Neural progenitor cell (in vitro differentiated cells): ENCODE measurements around the gene TBX5. TPM values are rescaled to one million over a fixed set of nuclear protein-coding genes. Genes with fewer than 3 reads are reported as not detected.

Experiments used
- DNase-seq: peaks from one replicate; pipeline ENCODE4 v3.0.0-alpha.2; 2016; ENCODE audit warnings: low spot score
- H2AFZ ChIP-seq: fragments of 200-600 bp; sonication (generic); replicated peaks from 2 replicates; pipeline ENCODE4 v1.6.1; 2016; ENCODE audit warnings: antibody characterized with exemption
- H3F3A ChIP-seq: fragments of 200-600 bp; sonication (generic); 2 replicates; pipeline ENCODE4 v1.6.1; 2016; ENCODE audit warnings: antibody characterized with exemption, low read depth
- H3K27ac ChIP-seq: fragments of 200-600 bp; sonication (generic); 2 replicates; pipeline ENCODE4 v1.5.1; 2016; ENCODE audit warnings: mild to moderate bottlenecking
- H3K27me3 ChIP-seq: fragments of 200-600 bp; sonication (generic); 2 replicates; pipeline ENCODE4 v1.6.1; 2016; ENCODE audit warnings: mild to moderate bottlenecking, moderate library complexity
- H3K36me3 ChIP-seq: fragments of 200-600 bp; sonication (generic); 2 replicates; pipeline ENCODE4 v1.5.1; 2016
- H3K4me1 ChIP-seq: fragments of 200-600 bp; sonication (generic); 2 replicates; pipeline ENCODE4 v1.6.1; 2016; ENCODE audit warnings: mixed run types
- H3K4me2 ChIP-seq: fragments of 200-600 bp; sonication (generic); 2 replicates; pipeline ENCODE4 v1.6.1; 2016
- H3K4me3 ChIP-seq: fragments of 200-600 bp; sonication (generic); 2 replicates; pipeline ENCODE4 v1.5.1; 2016
- H3K79me2 ChIP-seq: fragments of 200-600 bp; sonication (generic); 2 replicates; pipeline ENCODE4 v1.6.1; 2016; ENCODE audit warnings: low read depth
- H3K9ac ChIP-seq: fragments of 200-600 bp; sonication (generic); 2 replicates; pipeline ENCODE4 v1.6.1; 2016
- H3K9me3 ChIP-seq: fragments of 200-600 bp; sonication (generic); 2 replicates; pipeline ENCODE4 v1.5.1; 2016; ENCODE audit warnings: low read depth
- H4K20me1 ChIP-seq: fragments of 200-600 bp; sonication (generic); 2 replicates; pipeline ENCODE4 v1.6.1; 2016; ENCODE audit warnings: low read depth
- H3K27ac Mint-ChIP-seq: 3 replicates; pipeline ENCODE4 v1.8.0; 2021; ENCODE audit warnings: mixed read lengths
- H3K27me3 Mint-ChIP-seq: 2 replicates; pipeline ENCODE4 v1.8.0; 2022; ENCODE audit warnings: low read depth, mild to moderate bottlenecking, inconsistent platforms, moderate library complexity, mixed read lengths; ENCODE audit not compliant: insufficient read depth
- H3K36me3 Mint-ChIP-seq: 3 replicates; pipeline ENCODE4 v1.8.0; 2021; ENCODE audit warnings: mixed read lengths
- H3K4me1 Mint-ChIP-seq: 3 replicates; pipeline ENCODE4 v1.8.0; 2021; ENCODE audit warnings: mixed read lengths
- H3K4me3 Mint-ChIP-seq: 3 replicates; pipeline ENCODE4 v1.8.0; 2021; ENCODE audit warnings: mild to moderate bottlenecking, moderate library complexity, mixed read lengths
- H3K9me3 Mint-ChIP-seq: 3 replicates; pipeline ENCODE4 v1.8.0; 2020; ENCODE audit warnings: mixed read lengths
- CTCF ChIP-seq: fragments of 200-600 bp; sonication (generic); IDR thresholded peaks from 2 replicates; pipeline ENCODE4 v1.5.1; 2017; ENCODE audit warnings: antibody characterized with exemption, mild to moderate bottlenecking
- EZH2 ChIP-seq: fragments of 200-600 bp; sonication (generic); IDR thresholded peaks from 2 replicates; pipeline ENCODE4 v1.6.1; 2017; ENCODE audit warnings: antibody characterized with exemption, mild to moderate bottlenecking, moderate library complexity
- EZH2phosphoT487 ChIP-seq: fragments of 200-600 bp; sonication (generic); IDR thresholded peaks from 2 replicates; pipeline ENCODE4 v1.6.1; 2017; ENCODE audit warnings: antibody characterized with exemption
- total RNA-seq: library from RNA; depleted of rRNA; stranded (reverse); fragments of >200 nt; gene quantifications from 2 replicates; pipeline ENCODE4 v1.2.3, GENCODE V29; 2015; ENCODE audit warnings: low replicate concordance

The TBX5 gene
- total RNA-seq, 1 donor from 2014 or later: not detected

GRCh38 chr12:114400361-114400811, 5.6 kb downstream of the TBX5 start:
- Mint-ChIP-seq H3K9me3 (no peaks in the 10 kb centered on the region), H3K4me1 (peaks cover 3% of the 10 kb centered on the region), H3K4me3 (no peak overlapping the region), H3K36me3 (no peaks in the 10 kb centered on the region), H3K27ac (no peak overlapping the region), H3K27me3 (peaks cover 94% of the 10 kb centered on the region)
- H3K4me2 ChIP-seq: no peak overlapping the region
- H4K20me1 ChIP-seq: peaks cover 97% of the 10 kb centered on the region
- no peak overlapping the region for H2AFZ ChIP-seq
- peaks cover 21% of the 10 kb centered on the region for H3F3A ChIP-seq
- no peak overlapping the region for H3K4me3 ChIP-seq
- H3K4me1 ChIP-seq: peaks cover 17% of the 10 kb centered on the region
- H3K36me3 ChIP-seq: no peaks in the 10 kb centered on the region
- H3K9me3 ChIP-seq: no peaks in the 10 kb centered on the region
- H3K79me2 ChIP-seq: no peaks in the 10 kb centered on the region
- no peak overlapping the region for H3K9ac ChIP-seq
- peak; percentile 78 for DNase-seq
- H3K27me3 ChIP-seq: peaks cover 100% of the 10 kb centered on the region
- TF ChIP-seq CTCF: no peak
- TF ChIP-seq EZH2phosphoT487: peak; percentile 48
- peak; percentile 71 for TF ChIP-seq EZH2
- no peak overlapping the region for H3K27ac ChIP-seq

- no peak overlapping the region for H3K4me3 Mint-ChIP-seq
- Histone ChIP-seq H3K79me2 (no peaks in the 10 kb centered on the region), H3K27me3 (peaks cover 100% of the 10 kb centered on the region), H3K4me3 (no peak overlapping the region), H4K20me1 (peaks cover 97% of the 10 kb centered on the region), H3K36me3 (no peaks in the 10 kb centered on the region), H3K27ac (no peak overlapping the region), H3K9me3 (no peaks in the 10 kb centered on the region), H3K9ac (no peak overlapping the region), H3K4me2 (no peak overlapping the region), H3F3A (peaks cover 18% of the 10 kb centered on the region), H2AFZ (no peak overlapping the region), H3K4me1 (peaks cover 16% of the 10 kb centered on the region)
- H3K9me3 Mint-ChIP-seq: no peaks in the 10 kb centered on the region
- H3K4me1 Mint-ChIP-seq: peaks cover 3% of the 10 kb centered on the region
- peak; percentile 89 for DNase-seq
- peaks cover 94% of the 10 kb centered on the region for H3K27me3 Mint-ChIP-seq
- H3K27ac Mint-ChIP-seq: no peak overlapping the region
- TF ChIP-seq EZH2 (peak; percentile 20), EZH2phosphoT487 (no peak)
- no peaks in the 10 kb centered on the region for H3K36me3 Mint-ChIP-seq
These were observed 6.2 kb downstream of the TBX5 start for GRCh38 chr12:114399664-114400211.

GRCh38 chr12:114397978-114398881, 7.7 kb downstream of the TBX5 start:
- no peak overlapping the region for H3K9ac ChIP-seq
- peaks cover 16% of the 10 kb centered on the region for H3K4me1 ChIP-seq
- peaks cover 9% of the 10 kb centered on the region for H3F3A ChIP-seq
- Mint-ChIP-seq H3K4me3 (no peak overlapping the region), H3K27me3 (peaks cover 87% of the 10 kb centered on the region), H3K36me3 (no peaks in the 10 kb centered on the region), H3K4me1 (peaks cover 3% of the 10 kb centered on the region), H3K27ac (no peak overlapping the region), H3K9me3 (no peaks in the 10 kb centered on the region)
- H2AFZ ChIP-seq: no peak overlapping the region
- no peak overlapping the region for H3K27ac ChIP-seq
- H3K27me3 ChIP-seq: peaks cover 100% of the 10 kb centered on the region
- H3K4me3 ChIP-seq: no peak overlapping the region
- TF ChIP-seq CTCF: no peak
- peak; percentile 36 for TF ChIP-seq EZH2
- peak; percentile 41 for TF ChIP-seq EZH2phosphoT487
- no peaks in the 10 kb centered on the region for H3K79me2 ChIP-seq
- H3K4me2 ChIP-seq: no peak overlapping the region
- DNase-seq: peak; percentile 40
- peaks cover 97% of the 10 kb centered on the region for H4K20me1 ChIP-seq
- H3K36me3 ChIP-seq: no peaks in the 10 kb centered on the region
- H3K9me3 ChIP-seq: no peaks in the 10 kb centered on the region
